Panc1 (cell line): Measurements from ENCODE around the gene HIGD2A. TPM values are rescaled to one million over a fixed set of nuclear protein-coding genes. Genes with fewer than 3 reads are reported as not detected.

Experiments used
- ATAC-seq: fragments of 200-7000 bp; cut with Tn5 transposase; 2 replicates; pipeline ENCODE4 v1.9.1; 2020; ENCODE audit warnings: mild to moderate bottlenecking, moderate library complexity
- BruUV-seq: library from RNA; stranded (reverse); fragments of 400-500 nt; replicated peaks from 2 replicates; lab custom pipeline; 2021; lab: Mats Ljungman, UMichigan
- CTCF ChIA-PET: fragments of 300-600 bp; sonication (Branson Sonifier 250); formaldehyde crosslinking; loops from one replicate; lab custom pipeline; 2022; ENCODE audit warnings: antibody characterized with exemption; lab: Charles Lee
- POLR2A ChIA-PET: fragments of 300-600 bp; sonication (Branson Sonifier 250); formaldehyde crosslinking; loops from one replicate; lab custom pipeline; 2022; ENCODE audit warnings: antibody characterized with exemption; lab: Charles Lee
- DNase-seq: peaks from one replicate; pipeline ENCODE4 v3.0.0-alpha.2; 2010; ENCODE audit warnings: low read depth, low spot score
- H3K27ac ChIP-seq: 2 replicates; pipeline ENCODE4 v1.5.1; 2011; ENCODE audit warnings: mild to moderate bottlenecking, low read length, inconsistent platforms
- H3K27me3 ChIP-seq: fragments of 200-500 bp; sonication (Bioruptor generic); 2 replicates; pipeline ENCODE4 v1.6.0; 2014; ENCODE audit warnings: low read length, inconsistent platforms; ENCODE audit not compliant: control insufficient read depth, insufficient read depth
- H3K36me3 ChIP-seq: fragments of 200-500 bp; sonication (Bioruptor generic); 2 replicates; pipeline ENCODE4 v1.5.1; 2014; ENCODE audit warnings: inconsistent platforms, mild to moderate bottlenecking, low read length, moderate library complexity; ENCODE audit not compliant: control insufficient read depth, insufficient read depth
- H3K4me1 ChIP-seq: 2 replicates; pipeline ENCODE4 v1.5.1; 2011; ENCODE audit warnings: inconsistent platforms, mild to moderate bottlenecking, low read length, moderate library complexity; ENCODE audit not compliant: control insufficient read depth, insufficient read depth
- H3K4me3 ChIP-seq, 2 experiments: 2 replicates each; pipeline ENCODE4 v1.5.1; 2011 to 2012; ENCODE audit warnings: low read depth in 2 of 2, low read length in 2 of 2, mild to moderate bottlenecking in 2 of 2, inconsistent platforms in 1 of 2, moderate library complexity in 1 of 2
- H3K9me3 ChIP-seq: fragments of 200-500 bp; sonication (Bioruptor generic); 2 replicates; pipeline ENCODE4 v1.5.1; 2014; ENCODE audit warnings: low read depth, mild to moderate bottlenecking, inconsistent platforms, low read length, moderate library complexity; ENCODE audit not compliant: control insufficient read depth, insufficient read depth
- CTCF ChIP-seq: fragments of 450-650 bp; IDR thresholded peaks from 2 replicates; pipeline ENCODE4 v1.5.1; 2017; ENCODE audit warnings: mild to moderate bottlenecking
- POLR2AphosphoS5 ChIP-seq: IDR thresholded peaks from 2 replicates; pipeline ENCODE4 v1.6.1; 2012; ENCODE audit warnings: mild to moderate bottlenecking, low read depth, low read length, moderate library complexity
- REST ChIP-seq, 2 experiments: IDR thresholded peaks; 2 replicates each; pipeline ENCODE4 v1.6.1; 2011 to 2012; ENCODE audit warnings: low read depth in 2 of 2, control low read depth in 1 of 2, low read length in 1 of 2, mild to moderate bottlenecking in 1 of 2, moderate library complexity in 1 of 2; ENCODE audit not compliant: insufficient read depth in 1 of 2
- SIN3A ChIP-seq: IDR thresholded peaks from 2 replicates; pipeline ENCODE4 v1.6.1; 2012; ENCODE audit warnings: low read depth, mild to moderate bottlenecking, low read length, moderate library complexity, borderline replicate concordance; ENCODE audit not compliant: insufficient read depth
- TCF7L2 ChIP-seq: IDR thresholded peaks from 2 replicates; pipeline ENCODE4 v1.6.1; 2011; ENCODE audit warnings: mild to moderate bottlenecking, low read depth, low read length, inconsistent platforms
- in situ Hi-C: cut with HindIII; loops from 2 replicates; pipeline ENCODE4 v1.10.0; 2016; ENCODE audit warnings: low sequenced_read_pairs, low pct_unique_long_range_greater_than_20kb
- intact Hi-C: fragments of 100-400 bp; cut with micrococcal nuclease; formaldehyde crosslinking; loops from one replicate; pipeline ENCODE4 v1.10.0; 2022; ENCODE audit not compliant: unreplicated experiment
- total RNA-seq: library from RNA; stranded (reverse); gene quantifications from one replicate; pipeline ENCODE4 v1.2.1, GENCODE V29; 2021; ENCODE audit not compliant: unreplicated experiment

Gene HIGD2A
- total RNA-seq, 1 experiment from 2014 or later, result 162 TPM

- TF ChIP-seq POLR2AphosphoS5 (no peak), CTCF (no peak), REST (IDR thresholded peaks at IDR 0.05; ENCODE audit: insufficient read depth in 1 of 2, low read depth in 2 of 2, low read length in 1 of 2) (no peak), TCF7L2 (no peak), SIN3A (no peak)
- in situ Hi-C loops, result no loop called here
- ChIA-PET CTCF (interaction anchor here (0.6 to 1.4 kb wide), 4 partner anchors 31 to 127 kb away, joined by 3 to 9 read pairs (median 6); partner anchors contain the start of genes FAF2 and RNF44), POLR2A (interaction anchor here (0.6 kb wide), 1 partner anchor 28 kb away, joined by 3 read pairs; no protein-coding TSS in a partner anchor)
- Histone ChIP-seq H3K4me1 (peaks cover 16% of the 10 kb centered on the region; the same call in 1 of the 2 replicates), H3K36me3 (no peaks in the 10 kb centered on the region), H3K27me3 (no peaks in the 10 kb centered on the region), H3K27ac (peak overlapping the region; percentile 70), H3K9me3 (no peaks in the 10 kb centered on the region), H3K4me3 (peak overlapping the region in 1 of 2 experiments; percentile 18; a peak in 2 of 4 replicates)
- ATAC-seq, result peak; percentile 5; the same call in 1 of the 2 replicates
- no peak for DNase-seq
- no TSS peak for BruUV-seq
- intact Hi-C loops, result loop anchor here (10.0 kb wide), 1 partner anchor 78 kb away; no protein-coding TSS in a partner anchor
Measured at GRCh38 chr5:176416965-176417364, 28.4 kb downstream of the HIGD2A start.

GRCh38 chr5:176418251-176418650 is 29.7 kb downstream of the HIGD2A start:
- ChIA-PET CTCF (no interaction called here), POLR2A (interaction anchor here (1.2 kb wide), 1 partner anchor 29 kb away, joined by 3 read pairs; no protein-coding TSS in a partner anchor)
- Histone ChIP-seq H3K9me3 (no peaks in the 10 kb centered on the region), H3K27me3 (no peaks in the 10 kb centered on the region), H3K4me3 (no peak overlapping the region), H3K27ac (no peak overlapping the region), H3K36me3 (no peaks in the 10 kb centered on the region), H3K4me1 (peaks cover 16% of the 10 kb centered on the region; the same call in 1 of the 2 replicates)
- intact Hi-C loops (loop anchor here (10.0 kb wide), 1 partner anchor 77 kb away; no protein-coding TSS in a partner anchor), in situ Hi-C loops (no loop called here)
- TF ChIP-seq SIN3A (no peak), TCF7L2 (no peak), REST (IDR thresholded peaks at IDR 0.05; ENCODE audit: insufficient read depth in 1 of 2, low read depth in 2 of 2, low read length in 1 of 2) (no peak), CTCF (no peak), POLR2AphosphoS5 (no peak)
- DNase-seq, result no peak
- ATAC-seq, result no peak
- BruUV-seq, result no TSS peak
